Progenitor cell of endocrine pancreas (in vitro differentiated cells): ENCODE data around the gene PARN. TPM values are rescaled to one million over a fixed set of nuclear protein-coding genes. Genes with fewer than 3 reads are reported as not detected.

Source experiments
- DNase-seq: peaks from one replicate; pipeline ENCODE4 v3.0.0; 2021; ENCODE audit warnings: low spot score; ENCODE audit not compliant: unreplicated experiment
- H3K27ac Mint-ChIP-seq: 2 replicates; pipeline ENCODE4 v1.8.0; 2021; ENCODE audit warnings: mild to moderate bottlenecking, moderate library complexity, mixed read lengths
- H3K27me3 Mint-ChIP-seq: 2 replicates; pipeline ENCODE4 v1.8.0; 2021; ENCODE audit warnings: mixed read lengths
- H3K36me3 Mint-ChIP-seq: 2 replicates; pipeline ENCODE4 v1.8.0; 2022; ENCODE audit warnings: mixed read lengths; ENCODE audit not compliant: insufficient read depth
- H3K4me1 Mint-ChIP-seq: 2 replicates; pipeline ENCODE4 v1.8.0; 2021; ENCODE audit warnings: low read depth, mixed read lengths
- H3K4me3 Mint-ChIP-seq: 2 replicates; pipeline ENCODE4 v1.8.0; 2021; ENCODE audit warnings: low read depth, mild to moderate bottlenecking, moderate library complexity, mixed read lengths
- H3K9me3 Mint-ChIP-seq: 2 replicates; pipeline ENCODE4 v1.8.0; 2021; ENCODE audit warnings: low read depth, mixed read lengths
- CTCF ChIP-seq: fragments of 200-600 bp; sonication (generic); IDR thresholded peaks from one replicate; pipeline ENCODE4 v1.5.0; 2021; ENCODE audit warnings: antibody characterized with exemption, mild to moderate bottlenecking; ENCODE audit not compliant: unreplicated experiment
- total RNA-seq: library from RNA; stranded (reverse); gene quantifications from 2 replicates; pipeline ENCODE4 v1.2.1, GENCODE V29; 2021

Gene PARN
- total RNA-seq, 1 donor from 2014 or later = 31.4 TPM

GRCh38 chr16:14509675-14510132, 120.4 kb downstream of the PARN start:
- no peak overlapping the region for H3K4me3 Mint-ChIP-seq

GRCh38 chr16:14509055-14509454, 121.0 kb downstream of the PARN start:
- Mint-ChIP-seq H3K27ac (no peak overlapping the region), H3K4me1 (peaks cover 27% of the 10 kb centered on the region), H3K27me3 (no peaks in the 10 kb centered on the region), H3K9me3 (no peaks in the 10 kb centered on the region), H3K4me3 (no peak overlapping the region), H3K36me3 (no peaks in the 10 kb centered on the region)
- no peak for DNase-seq
- no peak for TF ChIP-seq CTCF

More at GRCh38 chr16:14509675-14510132, 120.4 kb downstream of the PARN start:
- no peak for TF ChIP-seq CTCF
- H3K27ac Mint-ChIP-seq = no peak overlapping the region
- no peak for DNase-seq
- no peaks in the 10 kb centered on the region for H3K9me3 Mint-ChIP-seq
- no peaks in the 10 kb centered on the region for H3K36me3 Mint-ChIP-seq
- H3K27me3 Mint-ChIP-seq = no peaks in the 10 kb centered on the region
- peaks cover 25% of the 10 kb centered on the region for H3K4me1 Mint-ChIP-seq

- TF ChIP-seq CTCF = no peak
- Mint-ChIP-seq H3K27ac (no peak overlapping the region), H3K36me3 (no peaks in the 10 kb centered on the region), H3K4me1 (peaks cover 44% of the 10 kb centered on the region), H3K4me3 (no peak overlapping the region), H3K9me3 (no peaks in the 10 kb centered on the region), H3K27me3 (no peaks in the 10 kb centered on the region)
- no peak for DNase-seq
Measured at GRCh38 chr16:14505846-14506245, 124.2 kb downstream of the PARN start.

GRCh38 chr16:14502932-14503741, 126.9 kb downstream of the PARN start:
- Mint-ChIP-seq H3K4me1 (peaks cover 44% of the 10 kb centered on the region), H3K4me3 (no peak overlapping the region), H3K36me3 (no peaks in the 10 kb centered on the region), H3K27ac (peak overlapping the region; percentile 87), H3K9me3 (no peaks in the 10 kb centered on the region), H3K27me3 (no peaks in the 10 kb centered on the region)
- no peak for DNase-seq
- TF ChIP-seq CTCF = no peak

GRCh38 chr16:14502256-14502875, 127.7 kb downstream of the PARN start:
- Mint-ChIP-seq H3K36me3 (no peaks in the 10 kb centered on the region), H3K27ac (peak overlapping the region; percentile 93), H3K4me3 (no peak overlapping the region), H3K9me3 (no peaks in the 10 kb centered on the region), H3K27me3 (no peaks in the 10 kb centered on the region), H3K4me1 (peaks cover 51% of the 10 kb centered on the region)
- DNase-seq = no peak
- no peak for TF ChIP-seq CTCF
